Astrocyte (in vitro differentiated cells and primary cell): Measurements from ENCODE around the gene TUBG1.

Experiments
- EZH2 ChIP-seq: IDR thresholded peaks from 2 replicates; pipeline ENCODE4 v1.6.1; 2012; ENCODE audit warnings: mild to moderate bottlenecking, low read length, inconsistent platforms; ENCODE audit not compliant: insufficient read depth
- TF ChIP-seq, protein P1 (sequence below): IDR thresholded peaks from 2 replicates; pipeline ENCODE4 v1.5.1; 2011; ENCODE audit warnings: low read depth, mild to moderate bottlenecking, inconsistent platforms, low read length, moderate library complexity; ENCODE audit not compliant: insufficient read depth

DNA sequence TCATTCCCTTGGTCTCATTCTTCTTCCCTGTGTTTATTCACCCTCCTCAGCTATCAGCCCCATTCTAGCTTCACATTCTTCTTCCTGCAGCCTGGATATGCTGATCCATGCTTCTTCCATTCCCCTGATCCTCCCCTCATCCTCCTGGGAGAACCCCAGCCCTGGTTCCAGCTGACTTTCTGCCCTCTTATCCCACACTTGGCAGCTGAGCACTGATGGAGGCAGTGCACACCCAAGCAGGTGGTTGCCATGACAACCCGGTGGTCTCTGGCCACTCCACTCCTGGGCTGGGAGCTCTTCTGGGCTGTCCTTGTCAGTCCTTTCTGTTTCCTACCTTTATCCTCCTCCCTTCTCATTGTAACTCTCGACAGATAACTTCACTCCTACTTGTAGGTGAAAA, 32.9 kb downstream of the TUBG1 start:
- TF ChIP-seq, protein P1, sequence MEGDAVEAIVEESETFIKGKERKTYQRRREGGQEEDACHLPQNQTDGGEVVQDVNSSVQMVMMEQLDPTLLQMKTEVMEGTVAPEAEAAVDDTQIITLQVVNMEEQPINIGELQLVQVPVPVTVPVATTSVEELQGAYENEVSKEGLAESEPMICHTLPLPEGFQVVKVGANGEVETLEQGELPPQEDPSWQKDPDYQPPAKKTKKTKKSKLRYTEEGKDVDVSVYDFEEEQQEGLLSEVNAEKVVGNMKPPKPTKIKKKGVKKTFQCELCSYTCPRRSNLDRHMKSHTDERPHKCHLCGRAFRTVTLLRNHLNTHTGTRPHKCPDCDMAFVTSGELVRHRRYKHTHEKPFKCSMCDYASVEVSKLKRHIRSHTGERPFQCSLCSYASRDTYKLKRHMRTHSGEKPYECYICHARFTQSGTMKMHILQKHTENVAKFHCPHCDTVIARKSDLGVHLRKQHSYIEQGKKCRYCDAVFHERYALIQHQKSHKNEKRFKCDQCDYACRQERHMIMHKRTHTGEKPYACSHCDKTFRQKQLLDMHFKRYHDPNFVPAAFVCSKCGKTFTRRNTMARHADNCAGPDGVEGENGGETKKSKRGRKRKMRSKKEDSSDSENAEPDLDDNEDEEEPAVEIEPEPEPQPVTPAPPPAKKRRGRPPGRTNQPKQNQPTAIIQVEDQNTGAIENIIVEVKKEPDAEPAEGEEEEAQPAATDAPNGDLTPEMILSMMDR, result no peak
- TF ChIP-seq EZH2, result no peak
